ENCODE results near the gene UNC5C.

UNC5C gene

GRCh38 chr4:95393821-95394220 lies 155.0 kb downstream of the UNC5C start:
- H2BK5ac ChIP-seq (ENCODE audit: low read depth, low read length, poor library complexity) = no peak overlapping the region
- no peak overlapping the region for H3K4me2 ChIP-seq (ENCODE audit: low read length)
- no peak overlapping the region for H3K4me3 ChIP-seq (ENCODE audit: low read depth, low read length)
- no peak overlapping the region for H4K12ac ChIP-seq (ENCODE audit: low read depth, low read length)
- DNase-seq = no peak
- H3K79me2 ChIP-seq (ENCODE audit: control insufficient read depth, insufficient read depth, low read length, poor library complexity) = no peaks in the 10 kb centered on the region
- H2BK120ac ChIP-seq (ENCODE audit: insufficient read depth, low read length, poor library complexity) = no peak overlapping the region
- H2AK5ac ChIP-seq (ENCODE audit: low read length) = no peak overlapping the region
- no peaks in the 10 kb centered on the region for H3K9me3 ChIP-seq (ENCODE audit: insufficient read depth, low read depth, low read length)
- H2BK12ac ChIP-seq (ENCODE audit: low read length) = no peak overlapping the region
- no peak overlapping the region for H3K27ac ChIP-seq (ENCODE audit: low read depth, low read length)
- peaks cover 3% of the 10 kb centered on the region in 2 experiments for H3K4me1 ChIP-seq (ENCODE audit: control insufficient read depth in 1 of 2, insufficient read depth in 2 of 2, low read length in 2 of 2)
- no peak overlapping the region for H2AFZ ChIP-seq (ENCODE audit: insufficient read depth, low read length, poor library complexity)
- no peak overlapping the region for H3K14ac ChIP-seq (ENCODE audit: low read length)
- H3K4ac ChIP-seq (ENCODE audit: low read depth, low read length) = no peak overlapping the region
- H3K79me1 ChIP-seq (ENCODE audit: low read length) = peaks cover 5% of the 10 kb centered on the region
- no peak overlapping the region for H4K91ac ChIP-seq (ENCODE audit: low read depth, low read length)
- H3K23ac ChIP-seq (ENCODE audit: low read length) = no peak overlapping the region
- H3K27me3 ChIP-seq (ENCODE audit: insufficient read depth, low read length) = no peaks in the 10 kb centered on the region
- WGBS (ENCODE audit: extremely low coverage, insufficient coverage, insufficient read length) = no CpG with 5 or more reads among the region's 1 CpG
- H3K9ac ChIP-seq (ENCODE audit: low read length) = no peak overlapping the region
- H4K8ac ChIP-seq (ENCODE audit: low read depth, low read length) = no peak overlapping the region
- H3K18ac ChIP-seq (ENCODE audit: low read length) = no peak overlapping the region
- peaks cover 0 to 2% of the 10 kb centered on the region in 2 experiments for H3K36me3 ChIP-seq (ENCODE audit: control insufficient read depth in 1 of 2, insufficient read depth in 2 of 2, low read length in 2 of 2)

GRCh38 chr4:95388911-95389310 lies 159.9 kb downstream of the UNC5C start:
- Histone ChIP-seq H3K36me3 (ENCODE audit: control insufficient read depth in 1 of 2, insufficient read depth in 2 of 2, low read length in 2 of 2) (peaks cover 2 to 3% of the 10 kb centered on the region in 2 experiments), H3K4me2 (ENCODE audit: low read length) (no peak overlapping the region), H2BK120ac (ENCODE audit: insufficient read depth, low read length, poor library complexity) (no peak overlapping the region), H3K79me2 (ENCODE audit: control insufficient read depth, insufficient read depth, low read length, poor library complexity) (no peaks in the 10 kb centered on the region), H4K8ac (ENCODE audit: low read depth, low read length) (no peak overlapping the region), H2BK5ac (ENCODE audit: low read depth, low read length, poor library complexity) (no peak overlapping the region), H3K79me1 (ENCODE audit: low read length) (peaks cover 5% of the 10 kb centered on the region), H2AK5ac (ENCODE audit: low read length) (no peak overlapping the region), H4K91ac (ENCODE audit: low read depth, low read length) (no peak overlapping the region), H3K18ac (ENCODE audit: low read length) (no peak overlapping the region), H2BK12ac (ENCODE audit: low read length) (no peak overlapping the region), H2AFZ (ENCODE audit: insufficient read depth, low read length, poor library complexity) (no peak overlapping the region), H3K14ac (ENCODE audit: low read length) (no peak overlapping the region), H4K12ac (ENCODE audit: low read depth, low read length) (no peak overlapping the region), H3K4ac (ENCODE audit: low read depth, low read length) (no peak overlapping the region), H3K9ac (ENCODE audit: low read length) (no peak overlapping the region), H3K23ac (ENCODE audit: low read length) (no peak overlapping the region), H3K4me3 (ENCODE audit: low read depth, low read length) (no peak overlapping the region), H3K4me1 (ENCODE audit: control insufficient read depth in 1 of 2, insufficient read depth in 2 of 2, low read length in 2 of 2) (peaks cover 3% of the 10 kb centered on the region in 2 experiments), H3K27ac (ENCODE audit: low read depth, low read length) (no peak overlapping the region), H3K27me3 (ENCODE audit: insufficient read depth, low read length) (no peaks in the 10 kb centered on the region), H3K9me3 (ENCODE audit: insufficient read depth, low read depth, low read length) (peaks cover 1% of the 10 kb centered on the region)
- DNase-seq = no peak

GRCh38 chr4:95387719-95388118 lies 161.1 kb downstream of the UNC5C start:
- Histone ChIP-seq H3K27me3 (ENCODE audit: insufficient read depth, low read length) (no peaks in the 10 kb centered on the region), H3K23ac (ENCODE audit: low read length) (no peak overlapping the region), H4K12ac (ENCODE audit: low read depth, low read length) (no peak overlapping the region), H3K4me1 (ENCODE audit: control insufficient read depth in 1 of 2, insufficient read depth in 2 of 2, low read length in 2 of 2) (peaks cover 3% of the 10 kb centered on the region in 2 experiments), H2AK5ac (ENCODE audit: low read length) (no peak overlapping the region), H3K79me2 (ENCODE audit: control insufficient read depth, insufficient read depth, low read length, poor library complexity) (no peaks in the 10 kb centered on the region), H2AFZ (ENCODE audit: insufficient read depth, low read length, poor library complexity) (no peak overlapping the region), H3K79me1 (ENCODE audit: low read length) (peaks cover 5% of the 10 kb centered on the region), H3K4ac (ENCODE audit: low read depth, low read length) (no peak overlapping the region), H3K14ac (ENCODE audit: low read length) (no peak overlapping the region), H2BK120ac (ENCODE audit: insufficient read depth, low read length, poor library complexity) (no peak overlapping the region), H2BK5ac (ENCODE audit: low read depth, low read length, poor library complexity) (no peak overlapping the region), H3K27ac (ENCODE audit: low read depth, low read length) (no peak overlapping the region), H4K91ac (ENCODE audit: low read depth, low read length) (no peak overlapping the region), H3K4me2 (ENCODE audit: low read length) (no peak overlapping the region), H3K9me3 (ENCODE audit: insufficient read depth, low read depth, low read length) (peaks cover 1% of the 10 kb centered on the region), H3K18ac (ENCODE audit: low read length) (no peak overlapping the region), H4K8ac (ENCODE audit: low read depth, low read length) (no peak overlapping the region), H2BK12ac (ENCODE audit: low read length) (no peak overlapping the region), H3K4me3 (ENCODE audit: low read depth, low read length) (no peak overlapping the region), H3K36me3 (ENCODE audit: control insufficient read depth in 1 of 2, insufficient read depth in 2 of 2, low read length in 2 of 2) (peaks cover 2 to 3% of the 10 kb centered on the region in 2 experiments), H3K9ac (ENCODE audit: low read length) (no peak overlapping the region)
- no peak for DNase-seq
- no CpG with 5 or more reads among the region's 1 CpG for WGBS (ENCODE audit: extremely low coverage, insufficient coverage, insufficient read length)

GRCh38 chr4:95386410-95386809 lies 162.4 kb downstream of the UNC5C start:
- Histone ChIP-seq H3K14ac (ENCODE audit: low read length) (no peak overlapping the region), H3K23ac (ENCODE audit: low read length) (no peak overlapping the region), H2AK5ac (ENCODE audit: low read length) (no peak overlapping the region), H3K4me1 (ENCODE audit: control insufficient read depth in 1 of 2, insufficient read depth in 2 of 2, low read length in 2 of 2) (no peaks in the 10 kb centered on the region), H2BK12ac (ENCODE audit: low read length) (no peak overlapping the region), H4K91ac (ENCODE audit: low read depth, low read length) (no peak overlapping the region), H3K27me3 (ENCODE audit: insufficient read depth, low read length) (no peaks in the 10 kb centered on the region), H3K79me1 (ENCODE audit: low read length) (no peaks in the 10 kb centered on the region), H4K12ac (ENCODE audit: low read depth, low read length) (no peak overlapping the region), H3K79me2 (ENCODE audit: control insufficient read depth, insufficient read depth, low read length, poor library complexity) (no peaks in the 10 kb centered on the region), H2BK5ac (ENCODE audit: low read depth, low read length, poor library complexity) (no peak overlapping the region), H2AFZ (ENCODE audit: insufficient read depth, low read length, poor library complexity) (no peak overlapping the region), H3K18ac (ENCODE audit: low read length) (no peak overlapping the region), H3K27ac (ENCODE audit: low read depth, low read length) (no peak overlapping the region), H3K4me3 (ENCODE audit: low read depth, low read length) (no peak overlapping the region), H4K8ac (ENCODE audit: low read depth, low read length) (no peak overlapping the region), H3K4ac (ENCODE audit: low read depth, low read length) (no peak overlapping the region), H3K36me3 (ENCODE audit: control insufficient read depth in 1 of 2, insufficient read depth in 2 of 2, low read length in 2 of 2) (peaks cover 0 to 3% of the 10 kb centered on the region in 2 experiments), H3K4me2 (ENCODE audit: low read length) (no peak overlapping the region), H3K9ac (ENCODE audit: low read length) (no peak overlapping the region), H3K9me3 (ENCODE audit: insufficient read depth, low read depth, low read length) (peaks cover 1% of the 10 kb centered on the region), H2BK120ac (ENCODE audit: insufficient read depth, low read length, poor library complexity) (no peak overlapping the region)
- DNase-seq = no peak
- WGBS (ENCODE audit: extremely low coverage, insufficient coverage, insufficient read length) = no CpG with 5 or more reads among the region's 3 CpGs
